ENCODE data around the gene IGSF23. TPM values are rescaled to one million over a fixed set of nuclear protein-coding genes. Genes with fewer than 3 reads are reported as not detected.
A peak's percentile ranks its signal among the peaks of the same experiment; 100 is the strongest.
"Not testable (repeated sequence)": the region's sequence is repeated elsewhere in the genome, so short reads cannot be mapped to it uniquely, and the experiment has no call there.

IGSF23 gene
- total RNA-seq, 4 donors from 2014 or later, result not detected

DNA sequence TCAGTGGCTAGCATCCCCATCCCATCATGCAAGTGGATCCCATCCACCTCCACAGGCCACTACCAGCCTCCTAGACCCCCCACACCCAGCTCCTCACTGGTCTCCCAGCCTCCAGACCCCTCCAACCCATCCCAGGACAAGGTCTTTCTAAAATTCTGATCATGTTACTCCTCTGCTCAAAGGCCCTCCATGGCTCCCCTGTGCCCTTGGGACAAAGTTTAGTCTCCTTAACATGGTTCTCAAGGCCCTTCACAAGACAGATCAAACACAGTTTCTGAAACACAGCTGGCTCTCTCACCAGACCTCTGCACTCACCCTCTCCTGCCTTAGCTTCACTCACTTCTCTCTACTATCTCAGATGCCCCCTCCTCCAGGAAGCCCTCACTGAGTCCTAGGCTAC, 67.2 kb downstream of the IGSF23 start:
- peaks cover 0 to 23% (median 8%) of the 10 kb centered on the region in 4 donors for H3K4me1 ChIP-seq
- H3K27ac ChIP-seq, result peak overlapping the region; percentile 14 to 57 (median 55)
- H3K4me3 ChIP-seq, result no peak overlapping the region
- in situ Hi-C loops (cut with MboI; ENCODE audit: low pct_ligation_motif_present in 1 of 4, low pct_unique_long_range_greater_than_20kb in 1 of 4, low sequenced_read_pairs in 3 of 4) (no loop called here), intact Hi-C loops (cut with DNase I; ENCODE audit: low total_unique reads) (no loop called here)
- H3K27me3 ChIP-seq, result no peaks in the 10 kb centered on the region
- H3K36me3 ChIP-seq, result no peaks in the 10 kb centered on the region
- DNase-seq, result no peak
- no peaks in the 10 kb centered on the region for H3K9me3 ChIP-seq
- no peak for TF ChIP-seq EP300 (IDR thresholded peaks at IDR 0.05; ENCODE audit: low read depth)
- TF ChIP-seq, protein P1, sequence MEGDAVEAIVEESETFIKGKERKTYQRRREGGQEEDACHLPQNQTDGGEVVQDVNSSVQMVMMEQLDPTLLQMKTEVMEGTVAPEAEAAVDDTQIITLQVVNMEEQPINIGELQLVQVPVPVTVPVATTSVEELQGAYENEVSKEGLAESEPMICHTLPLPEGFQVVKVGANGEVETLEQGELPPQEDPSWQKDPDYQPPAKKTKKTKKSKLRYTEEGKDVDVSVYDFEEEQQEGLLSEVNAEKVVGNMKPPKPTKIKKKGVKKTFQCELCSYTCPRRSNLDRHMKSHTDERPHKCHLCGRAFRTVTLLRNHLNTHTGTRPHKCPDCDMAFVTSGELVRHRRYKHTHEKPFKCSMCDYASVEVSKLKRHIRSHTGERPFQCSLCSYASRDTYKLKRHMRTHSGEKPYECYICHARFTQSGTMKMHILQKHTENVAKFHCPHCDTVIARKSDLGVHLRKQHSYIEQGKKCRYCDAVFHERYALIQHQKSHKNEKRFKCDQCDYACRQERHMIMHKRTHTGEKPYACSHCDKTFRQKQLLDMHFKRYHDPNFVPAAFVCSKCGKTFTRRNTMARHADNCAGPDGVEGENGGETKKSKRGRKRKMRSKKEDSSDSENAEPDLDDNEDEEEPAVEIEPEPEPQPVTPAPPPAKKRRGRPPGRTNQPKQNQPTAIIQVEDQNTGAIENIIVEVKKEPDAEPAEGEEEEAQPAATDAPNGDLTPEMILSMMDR (IDR thresholded peaks at IDR 0.05), result no peak
- TF ChIP-seq POLR2A (IDR thresholded peaks at IDR 0.05), result no peak
- no peak for TF ChIP-seq POLR2AphosphoS5 (IDR thresholded peaks at IDR 0.05)

DNA sequence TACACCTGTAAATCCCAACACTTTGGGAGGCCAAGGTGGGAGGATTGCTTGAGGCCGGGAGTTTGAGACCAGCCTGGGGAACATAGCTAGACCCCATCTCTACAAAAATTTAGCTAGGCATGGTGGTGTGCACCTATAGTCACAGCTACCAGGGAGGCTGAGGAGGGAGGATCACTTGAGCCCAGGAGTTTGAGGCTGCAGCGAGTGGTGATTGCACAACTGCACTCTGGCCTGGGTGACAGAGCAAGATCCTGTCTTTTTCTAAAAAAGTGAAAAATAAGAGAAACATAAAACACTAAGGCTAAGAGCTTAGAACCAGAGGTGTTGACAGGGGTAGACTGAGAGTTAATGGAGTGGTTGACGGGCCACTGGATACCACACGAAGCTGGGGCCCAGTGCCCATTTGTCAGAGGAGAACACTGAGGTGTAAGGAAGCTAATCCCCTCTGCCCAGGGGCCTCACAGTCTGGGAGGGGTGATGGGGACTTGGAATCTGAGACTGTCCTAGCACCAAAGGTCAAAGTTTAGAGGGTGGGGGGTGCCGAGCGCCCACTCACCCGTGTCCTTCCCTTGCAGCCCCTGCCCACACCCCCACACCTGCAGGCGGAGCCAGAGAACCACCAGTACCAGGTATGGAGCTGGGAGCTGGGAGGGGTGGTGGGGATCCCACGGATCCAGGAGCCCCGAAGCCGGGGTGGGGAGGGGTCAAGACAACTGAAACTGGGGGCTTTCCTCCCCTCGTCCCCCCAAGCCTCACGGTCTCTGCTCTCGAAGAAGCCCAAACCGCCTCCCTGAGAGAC, 68.8 kb downstream of the IGSF23 start:
- WGBS, 2 donors (ENCODE audit: low coverage in 1 of 2), result 84 to 90% methylated on average over 2 to 15 of the region's 15 CpGs
- H3K9me3 ChIP-seq, result no peaks in the 10 kb centered on the region
- no peak for DNase-seq
- intact Hi-C loops (cut with DNase I; ENCODE audit: low total_unique reads) (no loop called here), in situ Hi-C loops (cut with MboI; ENCODE audit: low pct_ligation_motif_present in 1 of 4, low pct_unique_long_range_greater_than_20kb in 1 of 4, low sequenced_read_pairs in 3 of 4) (no loop called here)
- TF ChIP-seq POLR2A (IDR thresholded peaks at IDR 0.05), result no peak
- TF ChIP-seq POLR2AphosphoS5 (IDR thresholded peaks at IDR 0.05), result no peak
- TF ChIP-seq EP300 (IDR thresholded peaks at IDR 0.05; ENCODE audit: low read depth), result no peak
- TF ChIP-seq, protein P1 (IDR thresholded peaks at IDR 0.05), result no peak
- H3K4me3 ChIP-seq, result no peak overlapping the region
- no peaks in the 10 kb centered on the region for H3K36me3 ChIP-seq
- H3K27me3 ChIP-seq, result no peaks in the 10 kb centered on the region
- H3K27ac ChIP-seq, result peak overlapping the region in 1 of 4 donors; percentile 55
- H3K4me1 ChIP-seq, result peaks cover 0 to 23% (median 8%) of the 10 kb centered on the region in 4 donors

DNA sequence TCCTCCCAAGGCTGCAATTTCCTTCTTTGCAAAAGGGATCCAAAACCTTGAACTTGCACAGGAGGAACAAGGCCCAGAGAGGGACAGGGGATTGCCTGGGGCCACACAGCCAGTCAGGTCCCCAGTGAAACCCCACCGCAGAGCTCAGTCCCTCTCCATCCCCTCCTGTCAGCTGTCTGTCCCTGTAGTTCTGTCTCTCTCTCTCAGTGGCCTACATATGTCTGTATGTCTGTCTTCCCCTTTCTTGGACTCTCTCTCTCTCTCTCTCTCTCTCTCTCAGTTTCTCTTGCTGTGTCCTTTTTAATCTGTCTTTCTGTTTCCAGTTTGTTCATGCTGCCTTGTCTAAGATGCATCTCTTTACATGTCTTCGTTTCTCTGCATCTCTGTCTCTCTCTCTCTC, 69.4 kb downstream of the IGSF23 start:
- intact Hi-C loops (cut with DNase I; ENCODE audit: low total_unique reads), result no loop called here

DNA sequence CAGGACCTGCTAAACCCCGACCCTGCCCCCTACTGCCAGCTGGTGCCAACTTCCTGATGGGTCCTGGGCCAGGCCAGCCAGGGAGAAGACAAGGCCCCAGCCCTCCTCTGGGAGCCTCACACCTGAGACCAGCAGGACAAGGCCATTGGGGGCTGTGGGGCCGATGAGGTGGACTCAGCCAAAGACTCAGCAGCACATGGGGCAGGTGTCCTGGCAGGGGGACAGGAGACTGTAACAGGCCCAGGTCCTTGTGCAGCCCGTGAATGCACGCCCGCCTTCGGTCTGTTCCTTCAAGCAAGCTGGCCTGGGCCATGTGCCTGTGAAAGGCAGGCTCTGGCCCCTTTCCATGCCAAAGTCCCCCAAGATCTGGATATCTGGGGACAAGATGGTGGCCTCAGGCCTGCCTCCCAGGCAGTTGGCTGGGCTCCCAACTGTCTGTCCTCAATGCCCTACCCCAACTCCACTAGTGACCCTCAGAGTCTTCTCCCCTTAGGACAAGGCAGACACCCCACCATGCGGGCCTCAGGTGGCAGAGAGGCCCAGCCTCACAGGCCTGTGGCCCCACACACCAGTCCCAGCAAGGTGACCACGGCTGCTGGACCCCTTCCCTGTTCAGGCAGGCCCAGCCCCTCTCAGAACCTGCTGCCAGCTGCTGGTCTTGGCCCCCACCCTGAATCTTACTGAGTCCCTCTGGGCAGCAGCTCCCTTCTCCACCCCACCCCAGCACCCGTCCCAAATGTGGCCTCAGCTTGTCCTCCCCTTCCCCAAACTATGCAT, 70.3 kb downstream of the IGSF23 start:
- DNase-seq, result no peak
- in situ Hi-C loops (cut with MboI; ENCODE audit: low pct_ligation_motif_present in 1 of 4, low pct_unique_long_range_greater_than_20kb in 1 of 4, low sequenced_read_pairs in 3 of 4) (no loop called here), intact Hi-C loops (cut with DNase I; ENCODE audit: low total_unique reads) (no loop called here)
- TF ChIP-seq EP300 (IDR thresholded peaks at IDR 0.05; ENCODE audit: low read depth), result no peak
- Histone ChIP-seq H3K27me3 (no peaks in the 10 kb centered on the region), H3K36me3 (no peaks in the 10 kb centered on the region), H3K27ac (no peak overlapping the region), H3K4me1 (peaks cover 0 to 23% (median 9%) of the 10 kb centered on the region in 4 donors), H3K4me3 (no peak overlapping the region), H3K9me3 (no peaks in the 10 kb centered on the region)
- WGBS, 2 donors (ENCODE audit: low coverage in 1 of 2), result 84% methylated on average over 9 of the region's 9 CpGs; no CpG with 5 or more reads in 1 of the 2 donors

More for the DNA sequence above, 69.4 kb downstream of the IGSF23 start:
- no peak for DNase-seq
- no peak overlapping the region for H3K4me3 ChIP-seq
- in situ Hi-C loops (cut with MboI; ENCODE audit: low pct_ligation_motif_present in 1 of 4, low pct_unique_long_range_greater_than_20kb in 1 of 4, low sequenced_read_pairs in 3 of 4), result no loop called here
- no peak for TF ChIP-seq POLR2AphosphoS5 (IDR thresholded peaks at IDR 0.05)
- no peak for TF ChIP-seq EP300 (IDR thresholded peaks at IDR 0.05; ENCODE audit: low read depth)
- no peak for TF ChIP-seq POLR2A (IDR thresholded peaks at IDR 0.05)
- TF ChIP-seq, protein P1 (IDR thresholded peaks at IDR 0.05), result no peak
- 67 to 82% methylated on average over 2 of the region's 2 CpGs for WGBS, 2 donors (ENCODE audit: low coverage in 1 of 2)
- peaks cover 0 to 23% (median 8%) of the 10 kb centered on the region in 4 donors for H3K4me1 ChIP-seq
- no peaks in the 10 kb centered on the region for H3K36me3 ChIP-seq
- H3K27ac ChIP-seq, result no peak overlapping the region
- no peaks in the 10 kb centered on the region for H3K27me3 ChIP-seq
- no peaks in the 10 kb centered on the region for H3K9me3 ChIP-seq

DNA sequence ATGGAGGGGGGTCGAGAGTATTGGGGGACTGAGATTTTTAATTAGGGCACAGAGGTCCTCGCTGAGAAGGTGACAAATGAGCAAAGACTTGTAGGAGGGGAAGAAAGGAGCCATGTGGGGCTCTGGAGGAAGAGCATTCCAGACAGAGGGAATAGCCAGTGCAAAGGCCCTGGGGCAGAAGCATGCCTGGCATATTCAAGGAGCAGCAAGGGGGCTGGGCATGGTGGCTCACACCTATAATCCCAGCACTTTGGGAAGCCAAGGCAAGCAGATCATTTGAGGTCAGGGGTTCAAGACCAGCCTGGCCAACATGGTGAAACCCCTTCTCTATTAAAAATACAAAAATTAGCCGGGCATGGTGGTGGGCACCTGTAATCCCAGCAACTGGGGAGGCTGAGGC, 71.0 kb downstream of the IGSF23 start:
- in situ Hi-C loops (cut with MboI; ENCODE audit: low pct_ligation_motif_present in 1 of 4, low pct_unique_long_range_greater_than_20kb in 1 of 4, low sequenced_read_pairs in 3 of 4); H3K27ac ChIP-seq; H3K4me3 ChIP-seq; DNase-seq; intact Hi-C loops (cut with DNase I; ENCODE audit: low total_unique reads); H3K27me3 ChIP-seq; H3K36me3 ChIP-seq; H3K9me3 ChIP-seq: not testable (repeated sequence)
- 78 to 83% methylated on average over 1 to 3 of the region's 3 CpGs for WGBS, 2 donors (ENCODE audit: low coverage in 1 of 2)
- H3K4me1 ChIP-seq, result peaks cover 0 to 29% (median 14%) of the 10 kb centered on the region in 4 donors

Measured in transverse colon (tissue), 4 donors.